Measurements from ENCODE around the gene NDUFB8.

- TF ChIP-seq, protein P1, sequence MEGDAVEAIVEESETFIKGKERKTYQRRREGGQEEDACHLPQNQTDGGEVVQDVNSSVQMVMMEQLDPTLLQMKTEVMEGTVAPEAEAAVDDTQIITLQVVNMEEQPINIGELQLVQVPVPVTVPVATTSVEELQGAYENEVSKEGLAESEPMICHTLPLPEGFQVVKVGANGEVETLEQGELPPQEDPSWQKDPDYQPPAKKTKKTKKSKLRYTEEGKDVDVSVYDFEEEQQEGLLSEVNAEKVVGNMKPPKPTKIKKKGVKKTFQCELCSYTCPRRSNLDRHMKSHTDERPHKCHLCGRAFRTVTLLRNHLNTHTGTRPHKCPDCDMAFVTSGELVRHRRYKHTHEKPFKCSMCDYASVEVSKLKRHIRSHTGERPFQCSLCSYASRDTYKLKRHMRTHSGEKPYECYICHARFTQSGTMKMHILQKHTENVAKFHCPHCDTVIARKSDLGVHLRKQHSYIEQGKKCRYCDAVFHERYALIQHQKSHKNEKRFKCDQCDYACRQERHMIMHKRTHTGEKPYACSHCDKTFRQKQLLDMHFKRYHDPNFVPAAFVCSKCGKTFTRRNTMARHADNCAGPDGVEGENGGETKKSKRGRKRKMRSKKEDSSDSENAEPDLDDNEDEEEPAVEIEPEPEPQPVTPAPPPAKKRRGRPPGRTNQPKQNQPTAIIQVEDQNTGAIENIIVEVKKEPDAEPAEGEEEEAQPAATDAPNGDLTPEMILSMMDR (IDR thresholded peaks at IDR 0.05; ENCODE audit: insufficient read depth, low read length, poor library complexity, severe bottlenecking) = no peak
- TF ChIP-seq EZH2phosphoT487 (conservative IDR thresholded peaks at IDR 0.05; ENCODE audit: low read length) = no peak
Measured at GRCh38 chr10:100479037-100479436, 50.6 kb downstream of the NDUFB8 start.
